PFSK-1 (cell line): ENCODE data around the gene PLG. TPM values are rescaled to one million over a fixed set of nuclear protein-coding genes. Genes with fewer than 3 reads are reported as not detected.
"Not testable (repeated sequence)": the region's sequence is repeated elsewhere in the genome, so short reads cannot be mapped to it uniquely, and the experiment has no call there.

ENCODE experiments used
- FOXP2 ChIP-seq: optimal IDR thresholded peaks from 2 replicates; pipeline ENCODE3; 2011; ENCODE audit warnings: borderline replicate concordance, control low read depth, inconsistent platforms; ENCODE audit not compliant: insufficient read depth; ENCODE audit errors: extremely low read length, extremely low read depth
- POLR2AphosphoS5 ChIP-seq: IDR thresholded peaks from 2 replicates; pipeline ENCODE4 v1.6.1; 2012; ENCODE audit warnings: low read depth, mild to moderate bottlenecking, control low read depth, low read length, moderate library complexity
- REST ChIP-seq, 2 experiments: IDR thresholded peaks; 2 replicates each; pipeline versions ENCODE4 v1.6.1 to v1.8.0; 2011 to 2012; ENCODE audit warnings: low read depth in 2 of 2, low read length in 2 of 2, control low read depth in 1 of 2, inconsistent platforms in 1 of 2, mild to moderate bottlenecking in 1 of 2, moderate library complexity in 1 of 2; ENCODE audit not compliant: insufficient read depth in 1 of 2
- SIN3A ChIP-seq: IDR thresholded peaks from 2 replicates; pipeline ENCODE4 v1.6.1; 2012; ENCODE audit warnings: mild to moderate bottlenecking, low read length, moderate library complexity, borderline replicate concordance; ENCODE audit not compliant: insufficient read depth
- TAF1 ChIP-seq: IDR thresholded peaks from 2 replicates; pipeline ENCODE4 v1.6.1; 2012; ENCODE audit warnings: low read length, control low read depth, borderline replicate concordance; ENCODE audit not compliant: insufficient read depth
- polyA plus RNA-seq: library from polyadenylated mRNA; unstranded; fragments of >200 nt; gene quantifications from one replicate; pipeline ENCODE4 v1.2.1, GENCODE V29; 2012; ENCODE audit warnings: low read depth, missing spikeins; ENCODE audit not compliant: insufficient read length

PLG gene
- not detected for polyA plus RNA-seq

GRCh38 chr6:160701918-160702680 is at the start of gene PLG:
PLG (plus strand) TSS chr6:160702244; CDS start chr6:160702305, 61 bp downstream.
- TF ChIP-seq REST (IDR thresholded peaks at IDR 0.05; ENCODE audit: insufficient read depth in 1 of 2, low read depth in 2 of 2, low read length in 2 of 2); POLR2AphosphoS5; TAF1: not testable (repeated sequence)

- TF ChIP-seq FOXP2 (no peak), TAF1 (no peak), REST (IDR thresholded peaks at IDR 0.05; ENCODE audit: insufficient read depth in 1 of 2, low read depth in 2 of 2, low read length in 2 of 2) (no peak), SIN3A (no peak), POLR2AphosphoS5 (no peak)
Measured at GRCh38 chr6:160659562-160659961, 42.5 kb upstream of the PLG start.

GRCh38 chr6:160661216-160661615 is 40.8 kb upstream of the PLG start:
- TF ChIP-seq POLR2AphosphoS5, result no peak
- TF ChIP-seq SIN3A, result no peak
- TF ChIP-seq FOXP2, result no peak
- TF ChIP-seq TAF1, result no peak
- TF ChIP-seq REST (IDR thresholded peaks at IDR 0.05; ENCODE audit: insufficient read depth in 1 of 2, low read depth in 2 of 2, low read length in 2 of 2), result no peak

DNA sequence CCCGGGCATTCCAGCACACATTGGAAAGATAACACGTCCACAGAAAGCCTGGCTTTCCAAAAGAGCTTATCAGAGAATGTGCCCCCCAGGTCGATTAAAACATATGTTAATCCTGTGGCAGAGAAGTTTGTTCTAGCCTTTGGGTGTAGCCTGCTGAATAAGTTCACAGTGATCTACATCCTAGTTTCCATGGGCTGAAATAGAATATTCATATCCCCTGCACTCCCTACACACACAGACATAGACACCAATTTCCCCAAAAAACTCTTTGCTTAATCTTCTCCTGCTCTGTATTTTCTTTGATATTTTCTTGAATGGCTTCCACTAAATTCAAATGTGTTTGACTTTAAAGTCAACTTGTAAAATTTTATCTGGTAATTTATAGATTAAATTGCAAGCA is 39.6 kb upstream of the PLG start:
- TF ChIP-seq REST (IDR thresholded peaks at IDR 0.05; ENCODE audit: insufficient read depth in 1 of 2, low read depth in 2 of 2, low read length in 2 of 2), result no peak
- TF ChIP-seq TAF1, result no peak
- no peak for TF ChIP-seq FOXP2
- TF ChIP-seq POLR2AphosphoS5, result no peak
- TF ChIP-seq SIN3A, result no peak
